ENCODE results near the gene USP17L25. TPM values are rescaled to one million over a fixed set of nuclear protein-coding genes. Genes with fewer than 3 reads are reported as not detected.
"Not testable (repeated sequence)": the region's sequence is repeated elsewhere in the genome, so short reads cannot be mapped to it uniquely, and the experiment has no call there.

USP17L25 gene
- total and polyA plus RNA-seq, 2 of the 13 experiments (the other 11 are each of a cell fraction or from before 2014, with no cell fraction given) = not detected

GRCh38 chr4:9334358-9334757, 4.6 kb downstream of the USP17L25 start, which contains the start of gene USP17L26:
Gene USP17L26, plus strand, starts transcription at chr4:9334658. Its CDS starts 0 bp downstream, at chr4:9334658.
- not testable (repeated sequence) for BruUV-seq (replicated peaks)

GRCh38 chr4:9339103-9339502, 9.4 kb downstream of the USP17L25 start, which contains the start of gene USP17L5:
Gene USP17L5, plus strand, starts transcription at chr4:9339403. Its CDS starts 0 bp downstream, at chr4:9339403.
- H3K9ac ChIP-seq (ENCODE audit: insufficient read depth, low read depth, low read length); H3K4me2 ChIP-seq (ENCODE audit: low read depth, low read length); H3K4me3 ChIP-seq (replicated peaks in 1 of 3; ENCODE audit: insufficient read depth in 1 of 3, low read depth in 2 of 3, low read length in 3 of 3); in situ Hi-C loops (cut with HindIII; ENCODE audit: extremely low pct_ligation_motif_present, low pct_unique_long_range_greater_than_20kb); FAIRE-seq; ATAC-seq; H3K27me3 ChIP-seq (ENCODE audit: control insufficient read depth in 1 of 2, insufficient read depth in 2 of 2, low read length in 2 of 2); H3K27ac ChIP-seq (ENCODE audit: extremely low read length, insufficient read depth, low read length); DNase-seq (ENCODE audit: low spot score); intact Hi-C loops (cut with micrococcal nuclease; ENCODE audit: unreplicated experiment); POLR2A ChIA-PET; H4K20me1 ChIP-seq (ENCODE audit: insufficient read depth, low read length); H3K9me3 ChIP-seq (ENCODE audit: low read length); BruUV-seq (replicated peaks); H3K4me1 ChIP-seq (ENCODE audit: insufficient read depth, low read length); H3K36me3 ChIP-seq (replicated peaks in 1 of 2; ENCODE audit: control insufficient read depth in 1 of 2, insufficient read depth in 2 of 2, low read length in 2 of 2); H2AFZ ChIP-seq (ENCODE audit: low read length); CTCF ChIA-PET (ENCODE audit: low intra/inter-chr PET ratio, low total read pairs); H3K79me2 ChIP-seq (ENCODE audit: insufficient read depth, low read length): not testable (repeated sequence)
- WGBS (ENCODE audit: low lambda C conversion rate) = no CpG with 5 or more reads among the region's 15 CpGs

More at GRCh38 chr4:9334358-9334757, 4.6 kb downstream of the USP17L25 start, which contains the start of gene USP17L26:
- in situ Hi-C loops (cut with HindIII; ENCODE audit: extremely low pct_ligation_motif_present, low pct_unique_long_range_greater_than_20kb); CTCF ChIA-PET (ENCODE audit: low intra/inter-chr PET ratio, low total read pairs); ATAC-seq; H3K27ac ChIP-seq (ENCODE audit: extremely low read length, insufficient read depth, low read length); H3K4me2 ChIP-seq (ENCODE audit: low read depth, low read length); POLR2A ChIA-PET; H3K9ac ChIP-seq (ENCODE audit: insufficient read depth, low read depth, low read length); intact Hi-C loops (cut with micrococcal nuclease; ENCODE audit: unreplicated experiment); H3K9me3 ChIP-seq (ENCODE audit: low read length); H3K36me3 ChIP-seq (replicated peaks in 1 of 2; ENCODE audit: control insufficient read depth in 1 of 2, insufficient read depth in 2 of 2, low read length in 2 of 2); DNase-seq (ENCODE audit: low spot score); H2AFZ ChIP-seq (ENCODE audit: low read length); H3K4me1 ChIP-seq (ENCODE audit: insufficient read depth, low read length); H3K27me3 ChIP-seq (ENCODE audit: control insufficient read depth in 1 of 2, insufficient read depth in 2 of 2, low read length in 2 of 2); FAIRE-seq; H3K79me2 ChIP-seq (ENCODE audit: insufficient read depth, low read length); H4K20me1 ChIP-seq (ENCODE audit: insufficient read depth, low read length); H3K4me3 ChIP-seq (replicated peaks in 1 of 3; ENCODE audit: insufficient read depth in 1 of 3, low read depth in 2 of 3, low read length in 3 of 3): not testable (repeated sequence)
- WGBS (ENCODE audit: low lambda C conversion rate) = no CpG with 5 or more reads among the region's 15 CpGs

GRCh38 chr4:9343848-9344247, 14.1 kb downstream of the USP17L25 start, which contains the start of gene USP17L27:
Gene USP17L27, plus strand, starts transcription at chr4:9344148. Its CDS starts 0 bp downstream, at chr4:9344148.
- WGBS (ENCODE audit: low lambda C conversion rate) = no CpG with 5 or more reads among the region's 15 CpGs
- H3K36me3 ChIP-seq (replicated peaks in 1 of 2; ENCODE audit: control insufficient read depth in 1 of 2, insufficient read depth in 2 of 2, low read length in 2 of 2); H3K4me1 ChIP-seq (ENCODE audit: insufficient read depth, low read length); CTCF ChIA-PET (ENCODE audit: low intra/inter-chr PET ratio, low total read pairs); H3K79me2 ChIP-seq (ENCODE audit: insufficient read depth, low read length); H3K9me3 ChIP-seq (ENCODE audit: low read length); in situ Hi-C loops (cut with HindIII; ENCODE audit: extremely low pct_ligation_motif_present, low pct_unique_long_range_greater_than_20kb); H3K27me3 ChIP-seq (ENCODE audit: control insufficient read depth in 1 of 2, insufficient read depth in 2 of 2, low read length in 2 of 2); FAIRE-seq; POLR2A ChIA-PET; ATAC-seq; H3K4me2 ChIP-seq (ENCODE audit: low read depth, low read length); BruUV-seq (replicated peaks); H2AFZ ChIP-seq (ENCODE audit: low read length); H3K27ac ChIP-seq (ENCODE audit: extremely low read length, insufficient read depth, low read length); H3K9ac ChIP-seq (ENCODE audit: insufficient read depth, low read depth, low read length); intact Hi-C loops (cut with micrococcal nuclease; ENCODE audit: unreplicated experiment); H3K4me3 ChIP-seq (replicated peaks in 1 of 3; ENCODE audit: insufficient read depth in 1 of 3, low read depth in 2 of 3, low read length in 3 of 3); H4K20me1 ChIP-seq (ENCODE audit: insufficient read depth, low read length); DNase-seq (ENCODE audit: low spot score): not testable (repeated sequence)

GRCh38 chr4:9348593-9348992, 18.9 kb downstream of the USP17L25 start, which contains the start of gene USP17L28:
Gene USP17L28, plus strand, starts transcription at chr4:9348893. Its CDS starts 0 bp downstream, at chr4:9348893.
- WGBS (ENCODE audit: low lambda C conversion rate) = no CpG with 5 or more reads among the region's 15 CpGs
- BruUV-seq (replicated peaks); intact Hi-C loops (cut with micrococcal nuclease; ENCODE audit: unreplicated experiment): not testable (repeated sequence)

More at GRCh38 chr4:9348593-9348992, 18.9 kb downstream of the USP17L25 start, which contains the start of gene USP17L28:
- H3K36me3 ChIP-seq (replicated peaks in 1 of 2; ENCODE audit: control insufficient read depth in 1 of 2, insufficient read depth in 2 of 2, low read length in 2 of 2); FAIRE-seq; H3K9me3 ChIP-seq (ENCODE audit: low read length); CTCF ChIA-PET (ENCODE audit: low intra/inter-chr PET ratio, low total read pairs); DNase-seq (ENCODE audit: low spot score); H3K27me3 ChIP-seq (ENCODE audit: control insufficient read depth in 1 of 2, insufficient read depth in 2 of 2, low read length in 2 of 2); H4K20me1 ChIP-seq (ENCODE audit: insufficient read depth, low read length); H2AFZ ChIP-seq (ENCODE audit: low read length); ATAC-seq; H3K4me1 ChIP-seq (ENCODE audit: insufficient read depth, low read length); H3K4me2 ChIP-seq (ENCODE audit: low read depth, low read length); H3K9ac ChIP-seq (ENCODE audit: insufficient read depth, low read depth, low read length); H3K27ac ChIP-seq (ENCODE audit: extremely low read length, insufficient read depth, low read length); POLR2A ChIA-PET; H3K79me2 ChIP-seq (ENCODE audit: insufficient read depth, low read length); in situ Hi-C loops (cut with HindIII; ENCODE audit: extremely low pct_ligation_motif_present, low pct_unique_long_range_greater_than_20kb); H3K4me3 ChIP-seq (replicated peaks in 1 of 3; ENCODE audit: insufficient read depth in 1 of 3, low read depth in 2 of 3, low read length in 3 of 3): not testable (repeated sequence)
